IMR-90 (cell line): Measurements from ENCODE around the gene DCLRE1C. TPM values are rescaled to one million over a fixed set of nuclear protein-coding genes. Genes with fewer than 3 reads are reported as not detected.

ENCODE experiments used
- ATAC-seq: fragments of 200-7000 bp; cut with Tn5 transposase; 2 replicates; pipeline ENCODE4 v1.9.1; 2020; ENCODE audit warnings: low read depth, mild to moderate bottlenecking, moderate library complexity
- BruUV-seq: library from RNA; stranded (reverse); fragments of 400-500 nt; replicated peaks from 2 replicates; lab custom pipeline; 2021; lab: Mats Ljungman, UMichigan
- CTCF ChIA-PET: fragments of 300-600 bp; formaldehyde crosslinking; extraction: SDS; loops from one replicate; lab custom pipeline; 2021; ENCODE audit warnings: antibody characterized with exemption; lab: Yijun Ruan, JAX
- POLR2A ChIA-PET: fragments of 300-600 bp; sonication (Branson Sonifier 250); formaldehyde crosslinking; loops from one replicate; lab custom pipeline; 2022; ENCODE audit warnings: antibody characterized with exemption; ENCODE audit not compliant: unreplicated experiment; lab: Charles Lee
- DNase-seq: peaks from one replicate; pipeline ENCODE4 v3.0.0; 2013
- H2AFZ ChIP-seq: replicated peaks from 2 replicates; pipeline ENCODE3; 2013; ENCODE audit warnings: low read length, mild to moderate bottlenecking; ENCODE audit not compliant: poor library complexity
- H2AK5ac ChIP-seq: 2 replicates; pipeline ENCODE4 v1.6.1; 2013; ENCODE audit warnings: low read depth, low read length, inconsistent platforms
- H2AK9ac ChIP-seq: replicated peaks from 2 replicates; pipeline ENCODE3; 2013; ENCODE audit warnings: mild to moderate bottlenecking, low read depth, low read length, moderate library complexity; ENCODE audit not compliant: poor library complexity
- H2BK120ac ChIP-seq: 2 replicates; pipeline ENCODE4 v1.6.1; 2013; ENCODE audit warnings: low read depth, low read length, inconsistent platforms
- H2BK15ac ChIP-seq: 3 replicates; pipeline ENCODE4 v1.6.1; 2013; ENCODE audit warnings: low read depth, low read length, inconsistent platforms
- H2BK20ac ChIP-seq: 2 replicates; pipeline ENCODE4 v1.6.1; 2013; ENCODE audit warnings: low read depth, mild to moderate bottlenecking, inconsistent platforms, low read length, moderate library complexity
- H2BK5ac ChIP-seq: 2 replicates; pipeline ENCODE4 v1.6.1; 2013; ENCODE audit warnings: mild to moderate bottlenecking, low read depth, low read length, inconsistent platforms; ENCODE audit not compliant: poor library complexity, severe bottlenecking
- H3K14ac ChIP-seq: replicated peaks from 2 replicates; pipeline ENCODE4 v1.6.1; 2013; ENCODE audit warnings: low read depth, low read length, inconsistent platforms
- H3K18ac ChIP-seq: 2 replicates; pipeline ENCODE4 v1.6.1; 2013; ENCODE audit warnings: low read depth, low read length, control low read depth
- H3K23ac ChIP-seq: 2 replicates; pipeline ENCODE4 v1.6.1; 2013; ENCODE audit warnings: low read depth, low read length, inconsistent platforms
- H3K27ac ChIP-seq: 2 replicates; pipeline ENCODE4 v1.5.1; 2013; ENCODE audit warnings: mild to moderate bottlenecking, control low read depth, low read length; ENCODE audit not compliant: insufficient read depth
- H3K27me3 ChIP-seq: 2 replicates; pipeline ENCODE4 v1.6.1; 2013; ENCODE audit warnings: low read length; ENCODE audit not compliant: control insufficient read depth, insufficient read depth
- H3K36me3 ChIP-seq: 2 replicates; pipeline ENCODE4 v1.6.1; 2013; ENCODE audit warnings: low read length, mixed read lengths; ENCODE audit not compliant: control insufficient read depth, insufficient read depth
- H3K4ac ChIP-seq: 2 replicates; pipeline ENCODE4 v1.6.1; 2013; ENCODE audit warnings: low read depth, low read length, inconsistent platforms
- H3K4me1 ChIP-seq: 2 replicates; pipeline ENCODE4 v1.6.1; 2013; ENCODE audit warnings: low read length, mixed read lengths; ENCODE audit not compliant: control insufficient read depth, insufficient read depth
- H3K4me2 ChIP-seq: 2 replicates; pipeline ENCODE4 v1.6.1; 2013; ENCODE audit warnings: low read depth, mild to moderate bottlenecking, control low read depth, low read length, moderate library complexity
- H3K4me3 ChIP-seq: 2 replicates; pipeline ENCODE4 v1.5.1; 2013; ENCODE audit warnings: low read depth, mild to moderate bottlenecking, control low read depth, low read length, moderate library complexity; ENCODE audit not compliant: insufficient read depth
- H3K56ac ChIP-seq: 2 replicates; pipeline ENCODE4 v1.6.1; 2013; ENCODE audit warnings: low read length, inconsistent platforms; ENCODE audit not compliant: insufficient read depth; ENCODE audit errors: extremely low read depth
- H3K79me1 ChIP-seq, 2 experiments: 2 replicates each; pipeline ENCODE4 v1.6.1; 2013; ENCODE audit warnings: low read length in 2 of 2, inconsistent platforms in 1 of 2, low read depth in 1 of 2
- H3K9ac ChIP-seq: 2 replicates; pipeline ENCODE4 v1.6.1; 2013; ENCODE audit warnings: low read depth, low read length, control low read depth
- H3K9me1 ChIP-seq: 2 replicates; pipeline ENCODE4 v1.6.1; 2013; ENCODE audit warnings: low read length, inconsistent platforms; ENCODE audit not compliant: insufficient read depth
- H3K9me3 ChIP-seq: 2 replicates; pipeline ENCODE4 v1.6.1; 2013; ENCODE audit warnings: low read length; ENCODE audit not compliant: control insufficient read depth, insufficient read depth
- H4K20me1 ChIP-seq: 2 replicates; pipeline ENCODE4 v1.6.1; 2013; ENCODE audit warnings: low read length, inconsistent platforms; ENCODE audit not compliant: insufficient read depth
- H4K5ac ChIP-seq: 2 replicates; pipeline ENCODE4 v1.6.1; 2013; ENCODE audit warnings: mild to moderate bottlenecking, low read depth, low read length, control low read depth
- H4K8ac ChIP-seq, 2 experiments: 2 replicates each; pipeline ENCODE4 v1.6.1; 2013; ENCODE audit warnings: low read depth in 2 of 2, low read length in 2 of 2, control low read depth in 1 of 2, inconsistent platforms in 1 of 2
- H4K91ac ChIP-seq: 2 replicates; pipeline ENCODE4 v1.6.1; 2013; ENCODE audit warnings: low read depth, low read length, inconsistent platforms; ENCODE audit not compliant: insufficient read depth
- BHLHE40 ChIP-seq: fragments of 150-350 bp; IDR thresholded peaks from 2 replicates; pipeline ENCODE4 v1.6.1; 2016; ENCODE audit warnings: mild to moderate bottlenecking, low read depth, low read length
- CEBPB ChIP-seq: IDR thresholded peaks from 2 replicates; pipeline ENCODE4 v1.6.1; 2012; ENCODE audit warnings: low read depth, low read length, improper control_type of control experiment
- CHD1 ChIP-seq: IDR thresholded peaks from 2 replicates; pipeline ENCODE4 v1.6.1; 2012; ENCODE audit warnings: low read depth, low read length, improper control_type of control experiment
- CTCF ChIP-seq: conservative IDR thresholded peaks from 2 replicates; pipeline ENCODE4 v1.5.1; 2012; ENCODE audit warnings: mild to moderate bottlenecking, low read depth, low read length, improper control_type of control experiment
- ELK1 ChIP-seq: fragments of 150-350 bp; IDR thresholded peaks from 2 replicates; pipeline ENCODE4 v1.6.1; 2016; ENCODE audit warnings: low read depth, mild to moderate bottlenecking, low read length, moderate library complexity, borderline replicate concordance
- FOS ChIP-seq: fragments of 150-350 bp; IDR thresholded peaks from 2 replicates; pipeline ENCODE4 v1.6.1; 2016; ENCODE audit warnings: low read depth, low read length
- MAZ ChIP-seq: IDR thresholded peaks from 2 replicates; pipeline ENCODE4 v1.6.1; 2012; ENCODE audit warnings: low read depth, mild to moderate bottlenecking, low read length, improper control_type of control experiment, moderate library complexity, borderline replicate concordance
- MXI1 ChIP-seq: IDR thresholded peaks from 2 replicates; pipeline ENCODE4 v1.6.1; 2012; ENCODE audit warnings: low read depth, mild to moderate bottlenecking, low read length, moderate library complexity, borderline replicate concordance
- RCOR1 ChIP-seq: IDR thresholded peaks from 2 replicates; pipeline ENCODE4 v1.6.1; 2012; ENCODE audit warnings: mild to moderate bottlenecking, low read length, improper control_type of control experiment; ENCODE audit not compliant: insufficient replicate concordance
- SMC3 ChIP-seq: fragments of 150-350 bp; IDR thresholded peaks from 2 replicates; pipeline ENCODE4 v1.6.1; 2016; ENCODE audit warnings: low read depth, mild to moderate bottlenecking, antibody characterized with exemption, low read length, moderate library complexity
- WGBS, 2 experiments: methylation state at CpG; one replicate each; pipeline versions ENCODE4 v1.1.5 to v1.1.7; 2013; ENCODE audit warnings: missing lambda C conversion rate in 2 of 2; ENCODE audit not compliant: insufficient read length in 1 of 2; ENCODE audit errors: extremely low coverage in 2 of 2; 5-methylcytosine and 5-hydroxymethylcytosine counted together
- dilution Hi-C: fragments of 300-500 bp; cut with HindIII; formaldehyde crosslinking; loops from one replicate; pipeline ENCODE4 v1.14.3; 2018; ENCODE audit warnings: low sequenced_read_pairs; ENCODE audit not compliant: unreplicated experiment
- in situ Hi-C: fragments of 300-500 bp; cut with MboI; formaldehyde crosslinking; loops from 3 replicates; pipeline ENCODE4 v1.14.3; 2019; ENCODE audit warnings: low sequenced_read_pairs, inconsistent platforms, mixed read lengths
- intact Hi-C: fragments of 100-400 bp; cut with micrococcal nuclease; formaldehyde crosslinking; loops from 2 replicates; pipeline ENCODE4 v1.10.0; 2022
- polyA plus RNA-seq, 3 experiments: library from polyadenylated mRNA; depleted of rRNA; stranded (reverse); fragments of >200 nt; gene quantifications; 2 replicates each; pipeline ENCODE4 v1.2.3, GENCODE V29; 2012; ENCODE audit warnings: low replicate concordance in 1 of 3
- total RNA-seq: library from RNA; depleted of rRNA; stranded (reverse); fragments of >200 nt; gene quantifications from 2 replicates; pipeline ENCODE4 v1.2.3, GENCODE V29; 2012
- TF ChIP-seq, protein P1 (sequence below): fragments of 150-350 bp; IDR thresholded peaks from 2 replicates; pipeline ENCODE4 v1.6.1; 2017; ENCODE audit warnings: mild to moderate bottlenecking, antibody characterized with exemption, low read length, low read depth

The DCLRE1C gene
- total and polyA plus RNA-seq, 2 of the 4 experiments (the other 2 are of a cell fraction): 2.9 to 8.1 TPM

DNA sequence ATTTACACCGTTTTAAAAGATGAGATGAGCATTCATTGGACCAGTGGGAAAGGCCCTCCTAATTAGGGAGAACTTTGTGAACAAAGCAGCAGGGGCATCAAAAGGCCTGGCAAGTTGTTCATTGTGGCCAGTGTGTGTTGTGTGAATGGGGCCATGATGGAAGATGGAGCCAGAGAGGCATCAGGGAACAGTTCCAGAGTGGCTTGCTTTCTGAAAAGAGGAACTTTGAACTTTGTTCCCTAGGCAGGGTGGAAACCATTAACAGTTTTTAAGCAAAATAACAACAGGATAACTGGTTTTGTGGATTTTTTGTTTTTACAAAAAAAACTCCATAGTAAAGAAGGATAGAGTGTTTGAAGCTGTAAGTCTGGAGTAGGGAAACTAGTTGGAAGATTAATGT lies 62.7 kb downstream of the DCLRE1C start:
- no peak overlapping the region for H2BK20ac ChIP-seq
- no peak overlapping the region for H2BK15ac ChIP-seq
- no peak overlapping the region for H2BK120ac ChIP-seq
- H2AFZ ChIP-seq: no peak overlapping the region
- no peak overlapping the region for H3K23ac ChIP-seq
- H3K9ac ChIP-seq: no peak overlapping the region
- dilution Hi-C loops (no loop called here), intact Hi-C loops (no loop called here), in situ Hi-C loops (no loop called here)
- H3K27ac ChIP-seq: no peak overlapping the region
- H3K9me1 ChIP-seq: no peaks in the 10 kb centered on the region; the same call in none of the 2 replicates
- TF ChIP-seq MXI1 (no peak), ELK1 (no peak), SMC3 (no peak), CHD1 (no peak), RCOR1 (no peak), FOS (no peak), CTCF (no peak), BHLHE40 (no peak), CEBPB (no peak), MAZ (no peak)
- TF ChIP-seq, protein P1, sequence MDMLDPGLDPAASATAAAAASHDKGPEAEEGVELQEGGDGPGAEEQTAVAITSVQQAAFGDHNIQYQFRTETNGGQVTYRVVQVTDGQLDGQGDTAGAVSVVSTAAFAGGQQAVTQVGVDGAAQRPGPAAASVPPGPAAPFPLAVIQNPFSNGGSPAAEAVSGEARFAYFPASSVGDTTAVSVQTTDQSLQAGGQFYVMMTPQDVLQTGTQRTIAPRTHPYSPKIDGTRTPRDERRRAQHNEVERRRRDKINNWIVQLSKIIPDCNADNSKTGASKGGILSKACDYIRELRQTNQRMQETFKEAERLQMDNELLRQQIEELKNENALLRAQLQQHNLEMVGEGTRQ: no peak
- no peak overlapping the region for H4K8ac ChIP-seq
- H3K4me1 ChIP-seq: no peaks in the 10 kb centered on the region
- ChIA-PET POLR2A (no interaction called here), CTCF (no interaction called here)
- H2AK9ac ChIP-seq: no peak overlapping the region
- no peaks in the 10 kb centered on the region for H4K20me1 ChIP-seq
- no peaks in the 10 kb centered on the region for H3K27me3 ChIP-seq
- WGBS, 2 experiments: 100% methylated on average over 1 of the region's 1 CpG; no CpG with 5 or more reads in 1 of the 2 experiments
- no peak overlapping the region for H3K18ac ChIP-seq
- H2BK5ac ChIP-seq: no peak overlapping the region
- no TSS peak for BruUV-seq
- H3K56ac ChIP-seq: no peak overlapping the region
- no peak overlapping the region for H3K4me3 ChIP-seq
- H3K36me3 ChIP-seq: no peaks in the 10 kb centered on the region; the same call in 1 of the 2 replicates
- H4K5ac ChIP-seq: no peak overlapping the region
- no peak overlapping the region for H3K4me2 ChIP-seq
- ATAC-seq (no peak), DNase-seq (no peak)
- no peak overlapping the region for H3K4ac ChIP-seq
- peaks cover 50 to 53% of the 10 kb centered on the region in 2 experiments for H3K79me1 ChIP-seq
- no peaks in the 10 kb centered on the region for H3K9me3 ChIP-seq
- H4K91ac ChIP-seq: no peak overlapping the region
- H3K14ac ChIP-seq: no peak overlapping the region
- H2AK5ac ChIP-seq: no peak overlapping the region
